GM23338 (cell line): Measurements from ENCODE around the gene PKD1.

Source experiments
- CREB1 ChIP-seq: fragments of 250-450 bp; sonication (Bioruptor Pico); IDR thresholded peaks from 2 replicates; pipeline ENCODE4 v1.5.0; 2020; ENCODE audit warnings: low read depth, mild to moderate bottlenecking, moderate library complexity
- CTCF ChIP-seq, 2 experiments: fragments of 200-600 bp in 1 of 2; sonication (generic) in 1 of 2; conservative IDR thresholded peaks; 2 replicates each; pipeline versions ENCODE4 v1.5.1 to v1.6.1; 2016 to 2017; ENCODE audit warnings: antibody characterized with exemption in 2 of 2, low read depth in 2 of 2, mild to moderate bottlenecking in 2 of 2, moderate library complexity in 1 of 2
- ETS1 ChIP-seq: IDR thresholded peaks from 2 replicates; pipeline ENCODE4 v1.6.1; 2016; ENCODE audit warnings: antibody characterized with exemption
- EZH2 ChIP-seq: fragments of 200-600 bp; sonication (generic); IDR thresholded peaks from one replicate; pipeline ENCODE4 v1.8.0; 2017; ENCODE audit warnings: antibody characterized with exemption, mild to moderate bottlenecking, low read depth; ENCODE audit not compliant: unreplicated experiment
- EZH2phosphoT487 ChIP-seq: fragments of 200-600 bp; sonication (generic); IDR thresholded peaks from one replicate; pipeline ENCODE4 v1.8.1; 2018; ENCODE audit warnings: antibody characterized with exemption; ENCODE audit not compliant: unreplicated experiment
- JUNB ChIP-seq: IDR thresholded peaks from one replicate; pipeline ENCODE4 v1.6.1; 2016; ENCODE audit warnings: antibody characterized with exemption; ENCODE audit not compliant: unreplicated experiment
- POLR2AphosphoS5 ChIP-seq: IDR thresholded peaks from 2 replicates; pipeline ENCODE4 v1.6.1; 2016; ENCODE audit warnings: antibody characterized with exemption, low read depth
- REST ChIP-seq: IDR thresholded peaks from one replicate; pipeline ENCODE4 v1.6.1; 2018; ENCODE audit warnings: antibody characterized with exemption; ENCODE audit not compliant: unreplicated experiment
- STAT1 ChIP-seq: IDR thresholded peaks from one replicate; pipeline ENCODE4 v1.6.1; 2016; ENCODE audit warnings: antibody characterized with exemption; ENCODE audit not compliant: unreplicated experiment

GRCh38 chr16:2178321-2179106 is 42.8 kb upstream of the PKD1 start:
- no peak for TF ChIP-seq CTCF (conservative IDR thresholded peaks at IDR 0.05; ENCODE audit: low read depth in 2 of 2)
- TF ChIP-seq STAT1: no peak
- no peak for TF ChIP-seq EZH2
- peak; percentile 56 for TF ChIP-seq POLR2AphosphoS5
- TF ChIP-seq JUNB: no peak
- TF ChIP-seq EZH2phosphoT487: no peak
- TF ChIP-seq CREB1 (CRISPR knock-in tag): no peak
- no peak for TF ChIP-seq ETS1
- TF ChIP-seq REST: no peak
